Activated T-cell treated with anti-CD3 and anti-CD28 coated beads, Interleukin-2, amount 50 U/mL, for 72 hours (primary cell): ENCODE results near the gene SCFD2. TPM values are rescaled to one million over a fixed set of nuclear protein-coding genes. Genes with fewer than 3 reads are reported as not detected.
A peak's percentile ranks its signal among the peaks of the same experiment; 100 is the strongest.

Source experiments
- ATAC-seq, 2 donors: fragments of 150-1000 bp; cut with Tn5 transposase; replicated peaks in 1 of 2; 2 replicates each; pipeline ENCODE4 v1.10.0; 2021; ENCODE audit warnings: moderate library complexity in 2 of 2, mild to moderate bottlenecking in 1 of 2
- DNase-seq, 2 donors: peaks; one replicate each; pipeline ENCODE4 v3.0.0; 2021 to 2022; ENCODE audit warnings: mixed read lengths in 1 of 2
- H3K27ac Mint-ChIP-seq: one replicate; pipeline ENCODE4 v1.8.0; 2022; ENCODE audit warnings: mild to moderate bottlenecking, moderate library complexity, mixed read lengths
- H3K27me3 Mint-ChIP-seq: one replicate; pipeline ENCODE4 v1.8.0; 2022; ENCODE audit warnings: low read depth, mixed read lengths
- H3K36me3 Mint-ChIP-seq, 2 donors: one replicate each; pipeline ENCODE4 v1.8.0; 2022; ENCODE audit warnings: mixed read lengths in 2 of 2, mild to moderate bottlenecking in 1 of 2; ENCODE audit not compliant: insufficient read depth in 2 of 2
- H3K4me1 Mint-ChIP-seq: one replicate; pipeline ENCODE4 v1.8.0; 2022; ENCODE audit warnings: low read depth, mixed read lengths
- H3K4me3 Mint-ChIP-seq, 2 donors: one replicate each; pipeline ENCODE4 v1.8.0; 2022; ENCODE audit warnings: mild to moderate bottlenecking in 2 of 2, mixed read lengths in 2 of 2, moderate library complexity in 2 of 2
- H3K9me3 Mint-ChIP-seq, 2 donors: one replicate each; pipeline ENCODE4 v1.8.0; 2022; ENCODE audit warnings: mixed read lengths in 2 of 2
- total RNA-seq, 2 donors: library from RNA; stranded (reverse); gene quantifications; one replicate each; pipeline ENCODE4 v1.2.3, GENCODE V29; 2022

Gene SCFD2
- total RNA-seq, 2 donors from 2014 or later: 15.5 to 17.6 TPM

- H3K36me3 Mint-ChIP-seq: peaks cover 2% of the 10 kb centered on the region in 2 donors
- no peaks in the 10 kb centered on the region for H3K4me1 Mint-ChIP-seq
- ATAC-seq (no peak), DNase-seq (no peak)
- H3K27me3 Mint-ChIP-seq: no peaks in the 10 kb centered on the region
- H3K9me3 Mint-ChIP-seq: no peaks in the 10 kb centered on the region
- H3K4me3 Mint-ChIP-seq: no peak overlapping the region
- peak overlapping the region; percentile 3 for H3K27ac Mint-ChIP-seq
Observed at GRCh38 chr4:53023677-53024299, 342.1 kb downstream of the SCFD2 start.

GRCh38 chr4:53022513-53023100 is 343.3 kb downstream of the SCFD2 start:
- Mint-ChIP-seq H3K27me3 (no peaks in the 10 kb centered on the region), H3K9me3 (no peaks in the 10 kb centered on the region), H3K4me3 (no peak overlapping the region), H3K36me3 (no peaks in the 10 kb centered on the region), H3K4me1 (no peaks in the 10 kb centered on the region), H3K27ac (no peak overlapping the region)
- DNase-seq (no peak), ATAC-seq (no peak)

- no peak overlapping the region for H3K4me3 Mint-ChIP-seq
- no peaks in the 10 kb centered on the region for H3K4me1 Mint-ChIP-seq
- DNase-seq: no peak
- no peak overlapping the region for H3K27ac Mint-ChIP-seq
- no peak for ATAC-seq
- no peaks in the 10 kb centered on the region for H3K9me3 Mint-ChIP-seq
- H3K36me3 Mint-ChIP-seq: no peaks in the 10 kb centered on the region
- H3K27me3 Mint-ChIP-seq: no peaks in the 10 kb centered on the region
Observed at GRCh38 chr4:53021754-53022512, 343.9 kb downstream of the SCFD2 start.

DNA sequence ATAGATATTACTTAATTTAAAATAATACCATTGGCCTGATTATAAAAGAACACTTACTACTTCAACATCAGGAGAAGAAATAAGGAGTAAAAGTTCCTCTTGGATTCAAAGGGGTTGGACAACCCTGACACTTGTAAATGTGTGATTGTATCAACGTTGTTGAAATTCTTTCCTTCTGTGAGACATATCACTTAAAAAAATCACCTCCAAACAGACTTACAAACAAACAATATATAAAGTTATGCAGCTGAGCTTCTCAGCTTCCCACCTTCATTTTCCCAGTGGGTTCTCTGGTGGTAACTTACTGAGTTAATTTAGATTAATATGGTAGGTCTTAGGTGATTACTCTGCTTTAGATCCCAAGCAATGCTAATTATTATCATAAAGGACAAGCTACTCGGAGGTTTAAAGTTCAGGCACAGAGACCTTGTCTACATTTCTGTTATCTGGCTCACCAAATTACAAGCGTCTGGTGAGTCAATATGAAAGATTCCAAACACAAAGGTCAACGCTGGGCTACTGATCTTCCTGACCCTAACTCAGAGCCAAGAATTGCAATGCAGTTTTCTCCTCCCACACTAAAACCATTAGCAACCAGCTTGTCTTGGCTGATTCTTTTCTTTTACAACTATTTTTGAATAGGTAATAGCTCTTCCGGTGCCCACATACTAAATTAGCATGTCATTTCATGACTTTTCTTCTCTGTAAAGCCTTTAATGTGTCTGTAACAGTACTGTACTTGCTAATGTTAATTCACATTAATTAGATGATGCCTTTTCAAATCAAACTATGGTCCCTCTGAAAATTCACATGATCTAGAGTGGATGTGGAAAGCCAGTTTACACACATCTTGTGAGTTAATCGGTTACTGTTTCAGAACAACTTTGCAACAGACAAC is 346.1 kb downstream of the SCFD2 start:
- ATAC-seq (no peak), DNase-seq (no peak)
- Mint-ChIP-seq H3K27ac (no peak overlapping the region), H3K4me3 (no peak overlapping the region), H3K9me3 (no peaks in the 10 kb centered on the region), H3K4me1 (no peaks in the 10 kb centered on the region), H3K36me3 (peaks cover 0 to 1% of the 10 kb centered on the region in 2 donors), H3K27me3 (no peaks in the 10 kb centered on the region)

DNA sequence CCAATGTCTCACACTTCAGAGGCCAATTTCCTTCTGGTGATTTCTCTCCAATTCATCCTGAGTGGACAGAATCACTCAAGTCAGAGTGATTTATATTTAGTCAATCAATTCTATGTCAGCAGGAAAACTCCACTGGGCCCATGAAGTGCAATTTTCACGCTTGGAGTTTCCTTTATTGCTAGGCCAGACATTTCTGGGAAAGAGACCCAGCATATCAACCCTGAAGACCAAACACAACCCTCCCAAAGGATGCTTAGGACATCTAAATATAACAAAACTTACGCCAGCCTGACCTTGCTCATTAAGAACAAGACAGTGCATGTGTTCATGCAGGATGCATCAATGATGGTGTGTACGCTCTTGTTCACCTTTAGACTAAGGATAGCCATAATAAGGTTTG is 347.4 kb downstream of the SCFD2 start:
- no peak overlapping the region for H3K27ac Mint-ChIP-seq

GRCh38 chr4:53016099-53016820 is 349.6 kb downstream of the SCFD2 start:
- H3K4me1 Mint-ChIP-seq: peaks cover 23% of the 10 kb centered on the region
- ATAC-seq (no peak), DNase-seq (no peak)
- H3K27ac Mint-ChIP-seq: no peak overlapping the region
- peaks cover 0 to 4% of the 10 kb centered on the region in 2 donors for H3K36me3 Mint-ChIP-seq
- H3K9me3 Mint-ChIP-seq: no peaks in the 10 kb centered on the region
- H3K4me3 Mint-ChIP-seq: no peak overlapping the region
- no peaks in the 10 kb centered on the region for H3K27me3 Mint-ChIP-seq

More for the DNA sequence above, 347.4 kb downstream of the SCFD2 start:
- no peak for DNase-seq
- H3K27me3 Mint-ChIP-seq: no peaks in the 10 kb centered on the region
- peaks cover 4% of the 10 kb centered on the region for H3K4me1 Mint-ChIP-seq
- peaks cover 0 to 4% of the 10 kb centered on the region in 2 donors for H3K36me3 Mint-ChIP-seq
- no peak overlapping the region for H3K4me3 Mint-ChIP-seq
- no peak for ATAC-seq
- no peaks in the 10 kb centered on the region for H3K9me3 Mint-ChIP-seq

- H3K27me3 Mint-ChIP-seq: no peaks in the 10 kb centered on the region
- no peak overlapping the region for H3K27ac Mint-ChIP-seq
- H3K4me1 Mint-ChIP-seq: peaks cover 23% of the 10 kb centered on the region
- no peaks in the 10 kb centered on the region for H3K9me3 Mint-ChIP-seq
- H3K4me3 Mint-ChIP-seq: no peak overlapping the region
- DNase-seq (peak; percentile 7 to 9), ATAC-seq (no peak)
- H3K36me3 Mint-ChIP-seq: peaks cover 0 to 4% of the 10 kb centered on the region in 2 donors
Observed at GRCh38 chr4:53015681-53016080, 350.2 kb downstream of the SCFD2 start.

- no peaks in the 10 kb centered on the region for H3K27me3 Mint-ChIP-seq
- H3K9me3 Mint-ChIP-seq: no peaks in the 10 kb centered on the region
- H3K36me3 Mint-ChIP-seq: peaks cover 0 to 4% of the 10 kb centered on the region in 2 donors
- H3K4me1 Mint-ChIP-seq: peaks cover 23% of the 10 kb centered on the region
- H3K27ac Mint-ChIP-seq: no peak overlapping the region
- H3K4me3 Mint-ChIP-seq: no peak overlapping the region
- DNase-seq: no peak
- ATAC-seq: no peak
Observed at GRCh38 chr4:53014881-53015280, 351.0 kb downstream of the SCFD2 start.

GRCh38 chr4:53013873-53014775 is 351.7 kb downstream of the SCFD2 start:
- Mint-ChIP-seq H3K4me1 (peaks cover 23% of the 10 kb centered on the region), H3K4me3 (no peak overlapping the region), H3K36me3 (peaks cover 0 to 4% of the 10 kb centered on the region in 2 donors), H3K27ac (no peak overlapping the region), H3K27me3 (no peaks in the 10 kb centered on the region), H3K9me3 (no peaks in the 10 kb centered on the region)
- ATAC-seq (no peak), DNase-seq (no peak)

GRCh38 chr4:53012738-53013137 is 353.1 kb downstream of the SCFD2 start:
- Mint-ChIP-seq H3K9me3 (peaks cover 0 to 1% of the 10 kb centered on the region in 2 donors), H3K36me3 (peaks cover 0 to 4% of the 10 kb centered on the region in 2 donors), H3K27me3 (no peaks in the 10 kb centered on the region), H3K27ac (no peak overlapping the region), H3K4me3 (peak overlapping the region; percentile 34 to 70), H3K4me1 (peaks cover 23% of the 10 kb centered on the region)
- ATAC-seq: peak in 1 of 2 donors; percentile 33
- no peak for DNase-seq

GRCh38 chr4:53011259-53011905 is 354.5 kb downstream of the SCFD2 start:
- ATAC-seq: no peak

More at GRCh38 chr4:53011259-53011905, 354.5 kb downstream of the SCFD2 start:
- Mint-ChIP-seq H3K36me3 (peaks cover 2 to 4% of the 10 kb centered on the region in 2 donors), H3K27ac (no peak overlapping the region), H3K27me3 (no peaks in the 10 kb centered on the region), H3K9me3 (peaks cover 0 to 1% of the 10 kb centered on the region in 2 donors), H3K4me3 (no peak overlapping the region), H3K4me1 (peaks cover 23% of the 10 kb centered on the region)
- no peak for DNase-seq
